Endothelial cell of umbilical vein (primary cell): Measurements from ENCODE around the gene LOXHD1. TPM values are rescaled to one million over a fixed set of nuclear protein-coding genes. Genes with fewer than 3 reads are reported as not detected.

Experiments
- BruUV-seq: library from RNA; stranded (reverse); fragments of 400-500 nt; replicated peaks from 2 replicates; lab custom pipeline; 2021; lab: Mats Ljungman, UMichigan
- CTCF ChIA-PET: fragments of 300-600, 350-600 bp; sonication (Branson Sonifier 250); formaldehyde crosslinking; loops from one replicate; lab custom pipeline; 2021; ENCODE audit warnings: antibody characterized with exemption, inconsistent platforms; lab: Charles Lee
- POLR2A ChIA-PET: fragments of 300-600, 350-600 bp; sonication (Branson Sonifier 250); formaldehyde crosslinking; loops from one replicate; lab custom pipeline; 2021; ENCODE audit warnings: antibody characterized with exemption, inconsistent platforms; lab: Charles Lee
- DNase-seq: peaks from one replicate; pipeline ENCODE4 v3.0.0-alpha.2; 2011; ENCODE audit warnings: low read depth, low spot score
- FAIRE-seq: peaks from 2 replicates; lab custom pipeline; 2011; peaks lifted over from hg19 to GRCh38; lab: Jason Lieb, UNC
- H2AFZ ChIP-seq: 2 replicates; pipeline ENCODE4 v1.6.0; 2012; ENCODE audit warnings: low read depth, low read length, control low read depth, inconsistent platforms
- H3K27ac ChIP-seq: 2 replicates; pipeline ENCODE4 v1.5.1; 2011; ENCODE audit warnings: low read depth, mild to moderate bottlenecking, control low read depth, low read length, moderate library complexity; ENCODE audit not compliant: insufficient read depth
- H3K27me3 ChIP-seq, 2 experiments: 2 replicates each; pipeline versions ENCODE4 v1.6.0 to v1.6.1; 2011; ENCODE audit warnings: low read length in 2 of 2, mixed read lengths in 1 of 2; ENCODE audit not compliant: control insufficient read depth in 2 of 2, insufficient read depth in 2 of 2
- H3K36me3 ChIP-seq, 2 experiments: 2 replicates in 1 of 2; 3 replicates in 1 of 2; pipeline ENCODE4 v1.5.1; 2011; ENCODE audit warnings: low read length in 2 of 2, mild to moderate bottlenecking in 1 of 2, moderate library complexity in 1 of 2; ENCODE audit not compliant: control insufficient read depth in 2 of 2, insufficient read depth in 2 of 2; ENCODE audit errors: extremely low read depth in 1 of 2
- H3K4me1 ChIP-seq: 3 replicates; pipeline ENCODE4 v1.5.1; 2011; ENCODE audit warnings: mild to moderate bottlenecking, low read length; ENCODE audit not compliant: control insufficient read depth, insufficient read depth; ENCODE audit errors: extremely low read depth
- H3K4me2 ChIP-seq: 2 replicates; pipeline ENCODE4 v1.6.1; 2011; ENCODE audit warnings: low read length, control low read depth, mixed read lengths; ENCODE audit not compliant: insufficient read depth
- H3K4me3 ChIP-seq, 3 experiments: fragments of 200-600 bp in 1 of 3; sonication (generic), shearing (Covaris generic) in 1 of 3; replicated peaks in 1 of 3; 2 replicates each; pipeline ENCODE4 v1.5.1; 2011 to 2016; ENCODE audit warnings: control low read depth in 3 of 3, low read length in 3 of 3, mild to moderate bottlenecking in 2 of 3, inconsistent platforms in 1 of 3, low read depth in 1 of 3, moderate library complexity in 1 of 3; ENCODE audit not compliant: insufficient read depth in 1 of 3
- H3K79me2 ChIP-seq: 2 replicates; pipeline ENCODE4 v1.6.0; 2012; ENCODE audit warnings: low read length, inconsistent platforms; ENCODE audit not compliant: control insufficient read depth, insufficient read depth
- H3K9ac ChIP-seq: replicated peaks from 2 replicates; pipeline ENCODE3; 2011; ENCODE audit warnings: low read length, control low read depth; ENCODE audit not compliant: insufficient read depth; ENCODE audit errors: extremely low read depth
- H3K9me1 ChIP-seq: replicated peaks from 3 replicates; pipeline ENCODE4 v1.6.0; 2011; ENCODE audit warnings: mild to moderate bottlenecking, low read length; ENCODE audit not compliant: control insufficient read depth, insufficient read depth; ENCODE audit errors: extremely low read depth
- H3K9me3 ChIP-seq: replicated peaks from 2 replicates; pipeline ENCODE4 v1.5.1; 2012; ENCODE audit warnings: low read length, inconsistent platforms; ENCODE audit not compliant: control insufficient read depth, insufficient read depth
- H4K20me1 ChIP-seq: replicated peaks from 2 replicates; pipeline ENCODE3; 2011; ENCODE audit warnings: mild to moderate bottlenecking, low read length; ENCODE audit not compliant: control insufficient read depth, insufficient read depth; ENCODE audit errors: extremely low read depth
- EZH2 ChIP-seq: IDR thresholded peaks from 2 replicates; pipeline ENCODE4 v1.6.1; 2012; ENCODE audit warnings: borderline replicate concordance, low read depth, mild to moderate bottlenecking, moderate library complexity, low read length, inconsistent platforms; ENCODE audit not compliant: severe bottlenecking
- GATA2 ChIP-seq: IDR thresholded peaks from 2 replicates; pipeline ENCODE4 v1.7.0; 2011; ENCODE audit warnings: low read depth, mild to moderate bottlenecking, moderate library complexity, mixed read lengths, low read length; ENCODE audit not compliant: insufficient read length, insufficient read depth
- JUN ChIP-seq: IDR thresholded peaks from 2 replicates; pipeline ENCODE4 v1.6.1; 2011; ENCODE audit warnings: borderline replicate concordance, low read depth; ENCODE audit not compliant: insufficient read length, insufficient read depth
- MAX ChIP-seq: IDR thresholded peaks from 2 replicates; pipeline ENCODE4 v1.6.1; 2011; ENCODE audit not compliant: insufficient read depth, insufficient read length
- POLR2A ChIP-seq: IDR thresholded peaks from 2 replicates; pipeline ENCODE4 v1.6.1; 2012; ENCODE audit warnings: low read depth, mild to moderate bottlenecking, control low read depth, low read length
- POLR2AphosphoS5 ChIP-seq: IDR thresholded peaks from 2 replicates; pipeline ENCODE4 v1.6.1; 2012; ENCODE audit warnings: low read depth, mild to moderate bottlenecking, control low read depth, low read length, moderate library complexity; ENCODE audit not compliant: insufficient read depth
- dilution Hi-C: fragments of 300-500 bp; cut with MboI; formaldehyde crosslinking; loops from one replicate; pipeline ENCODE4 v1.15.0; 2019; ENCODE audit warnings: low sequenced_read_pairs; ENCODE audit not compliant: extremely low pct_ligation_motif_present
- intact Hi-C: fragments of 100-400 bp; cut with micrococcal nuclease; formaldehyde crosslinking; loops from one replicate; pipeline ENCODE4 v1.10.0; 2022
- polyA plus RNA-seq, 4 experiments: library from polyadenylated mRNA; depleted of rRNA in 3 of 4; stranded (reverse) in 3 of 4; unstranded in 1 of 4; fragments of >200 nt; gene quantifications; 2 replicates each; pipeline versions ENCODE4 v1.2.1 to v1.2.3, GENCODE V29; 2011 to 2012; ENCODE audit warnings: missing spikeins in 1 of 4
- total RNA-seq: library from RNA; stranded (reverse); gene quantifications from 2 replicates; pipeline ENCODE4 v1.2.3, GENCODE V29; 2021
- TF ChIP-seq, protein P1 (sequence below), 2 donors: IDR thresholded peaks; 1 replicate in 1 of 2; 2 replicates in 1 of 2; pipeline ENCODE4 v1.5.1; 2011; ENCODE audit warnings: low read length in 2 of 2, mild to moderate bottlenecking in 2 of 2, moderate library complexity in 2 of 2, control low read depth in 1 of 2, inconsistent platforms in 1 of 2, low read depth in 1 of 2; ENCODE audit not compliant: insufficient read depth in 1 of 2; ENCODE audit errors: extremely low read depth in 1 of 2

Gene LOXHD1
- total and polyA plus RNA-seq, 2 donors (not counting 3 experiments of a cell fraction or from before 2014, with no cell fraction given) = not detected

- no peaks in the 10 kb centered on the region for H3K9me3 ChIP-seq
- TF ChIP-seq MAX (no peak), POLR2A (no peak), EZH2 (no peak), GATA2 (no peak), JUN (no peak), POLR2AphosphoS5 (no peak)
- TF ChIP-seq, protein P1, sequence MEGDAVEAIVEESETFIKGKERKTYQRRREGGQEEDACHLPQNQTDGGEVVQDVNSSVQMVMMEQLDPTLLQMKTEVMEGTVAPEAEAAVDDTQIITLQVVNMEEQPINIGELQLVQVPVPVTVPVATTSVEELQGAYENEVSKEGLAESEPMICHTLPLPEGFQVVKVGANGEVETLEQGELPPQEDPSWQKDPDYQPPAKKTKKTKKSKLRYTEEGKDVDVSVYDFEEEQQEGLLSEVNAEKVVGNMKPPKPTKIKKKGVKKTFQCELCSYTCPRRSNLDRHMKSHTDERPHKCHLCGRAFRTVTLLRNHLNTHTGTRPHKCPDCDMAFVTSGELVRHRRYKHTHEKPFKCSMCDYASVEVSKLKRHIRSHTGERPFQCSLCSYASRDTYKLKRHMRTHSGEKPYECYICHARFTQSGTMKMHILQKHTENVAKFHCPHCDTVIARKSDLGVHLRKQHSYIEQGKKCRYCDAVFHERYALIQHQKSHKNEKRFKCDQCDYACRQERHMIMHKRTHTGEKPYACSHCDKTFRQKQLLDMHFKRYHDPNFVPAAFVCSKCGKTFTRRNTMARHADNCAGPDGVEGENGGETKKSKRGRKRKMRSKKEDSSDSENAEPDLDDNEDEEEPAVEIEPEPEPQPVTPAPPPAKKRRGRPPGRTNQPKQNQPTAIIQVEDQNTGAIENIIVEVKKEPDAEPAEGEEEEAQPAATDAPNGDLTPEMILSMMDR (IDR thresholded peaks at IDR 0.05; ENCODE audit: extremely low read depth in 1 of 2, insufficient read depth in 1 of 2, low read depth in 1 of 2, low read length in 2 of 2) = no peak
- H3K4me1 ChIP-seq = no peaks in the 10 kb centered on the region
- H3K27ac ChIP-seq = no peak overlapping the region
- intact Hi-C loops (no loop called here), dilution Hi-C loops (no loop called here)
- H3K36me3 ChIP-seq = no peaks in the 10 kb centered on the region
- no peaks in the 10 kb centered on the region for H3K79me2 ChIP-seq
- no peak overlapping the region for H2AFZ ChIP-seq
- H3K9me1 ChIP-seq = no peaks in the 10 kb centered on the region
- no peaks in the 10 kb centered on the region for H4K20me1 ChIP-seq
- no peak overlapping the region for H3K4me2 ChIP-seq
- H3K27me3 ChIP-seq = no peaks in the 10 kb centered on the region
- DNase-seq (no peak), FAIRE-seq (no peak)
- no peak overlapping the region for H3K9ac ChIP-seq
- ChIA-PET POLR2A (no interaction called here), CTCF (no interaction called here)
- H3K4me3 ChIP-seq = no peak overlapping the region
- no TSS peak for BruUV-seq
Observed at GRCh38 chr18:46596119-46596518, 60.9 kb downstream of the LOXHD1 start.
